GM13976 (cell line): ENCODE results near the gene PLEKHM1.

ENCODE experiments used
- DNase-seq: peaks from one replicate; pipeline ENCODE4 v3.0.0; 2012; ENCODE audit warnings: low spot score
- CTCF ChIP-seq: IDR thresholded peaks from 2 replicates; pipeline ENCODE4 v1.5.1; 2012; ENCODE audit warnings: borderline replicate concordance, mild to moderate bottlenecking; ENCODE audit not compliant: insufficient read depth; ENCODE audit errors: extremely low read depth, missing control alignments, control extremely low read depth
- in situ Hi-C: fragments of 300-500 bp; cut with MboI; formaldehyde crosslinking; loops from one replicate; pipeline ENCODE4 v1.12.0; 2022; ENCODE audit warnings: low sequenced_read_pairs, mixed read lengths, inconsistent platforms; ENCODE audit not compliant: unreplicated experiment

The PLEKHM1 gene

GRCh38 chr17:45410144-45411091 lies 80.1 kb downstream of the PLEKHM1 start:
- no peak for TF ChIP-seq CTCF
- DNase-seq, result peak; percentile 88
- in situ Hi-C loops, result loop anchor here (25.0 kb wide), 1 partner anchor 427 kb away; the partner anchor contains the start of gene SPPL2C

DNA sequence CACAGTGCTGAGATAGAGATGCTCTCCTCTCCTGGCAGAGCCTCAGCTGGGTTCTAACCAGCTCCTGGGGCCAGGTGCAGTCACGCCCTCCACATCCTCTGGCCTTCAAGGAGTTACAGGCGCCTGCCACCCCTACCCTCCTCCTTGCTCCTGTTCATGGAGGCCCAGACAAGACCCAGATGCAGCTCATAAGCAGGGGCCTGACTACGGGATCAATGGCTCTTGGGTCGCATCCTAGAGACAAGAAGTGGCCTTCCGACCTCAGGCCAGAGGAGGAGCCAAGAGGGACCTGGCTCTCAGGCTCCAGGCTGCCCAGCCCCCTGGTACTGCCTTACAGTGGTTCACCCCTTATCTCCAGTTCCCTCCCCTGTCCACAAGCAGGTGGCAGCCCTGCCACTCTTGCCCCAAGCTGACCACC lies 80.9 kb downstream of the PLEKHM1 start:
- no peak for TF ChIP-seq CTCF
- no peak for DNase-seq
- in situ Hi-C loops, result loop anchor here (25.0 kb wide), 1 partner anchor 428 kb away; the partner anchor contains the start of gene SPPL2C

GRCh38 chr17:45408611-45409421 lies 81.7 kb downstream of the PLEKHM1 start:
- no peak for DNase-seq
- in situ Hi-C loops, result loop anchor here (25.0 kb wide), 1 partner anchor 428 kb away; the partner anchor contains the start of gene SPPL2C

GRCh38 chr17:45406107-45406506 lies 84.4 kb downstream of the PLEKHM1 start:
- no peak for DNase-seq
- in situ Hi-C loops, result loop anchor here (25.0 kb wide), 1 partner anchor 431 kb away; the partner anchor contains the start of gene SPPL2C
- no peak for TF ChIP-seq CTCF

More at GRCh38 chr17:45408611-45409421, 81.7 kb downstream of the PLEKHM1 start:
- no peak for TF ChIP-seq CTCF

- DNase-seq, result no peak
- in situ Hi-C loops, result loop anchor here (25.0 kb wide), 1 partner anchor 432 kb away; the partner anchor contains the start of gene SPPL2C
- no peak for TF ChIP-seq CTCF
These were observed 85.1 kb downstream of the PLEKHM1 start for GRCh38 chr17:45405250-45406086.
